Ureter (tissue), 1 donor: ENCODE measurements around the gene ZFHX3. TPM values are rescaled to one million over a fixed set of nuclear protein-coding genes. Genes with fewer than 3 reads are reported as not detected.

ENCODE experiments used
- DNase-seq: peaks from one replicate; pipeline ENCODE4 v3.0.0-alpha.2; 2020; ENCODE audit warnings: low spot score
- total RNA-seq: library from RNA; stranded (reverse); gene quantifications from one replicate; pipeline ENCODE4 v1.2.4, GENCODE V29; 2023
- donor health status: DM: yes; HTN: yes; CAD: no.

ZFHX3 gene
- total RNA-seq, 1 donor from 2014 or later: 60.8 TPM

DNA sequence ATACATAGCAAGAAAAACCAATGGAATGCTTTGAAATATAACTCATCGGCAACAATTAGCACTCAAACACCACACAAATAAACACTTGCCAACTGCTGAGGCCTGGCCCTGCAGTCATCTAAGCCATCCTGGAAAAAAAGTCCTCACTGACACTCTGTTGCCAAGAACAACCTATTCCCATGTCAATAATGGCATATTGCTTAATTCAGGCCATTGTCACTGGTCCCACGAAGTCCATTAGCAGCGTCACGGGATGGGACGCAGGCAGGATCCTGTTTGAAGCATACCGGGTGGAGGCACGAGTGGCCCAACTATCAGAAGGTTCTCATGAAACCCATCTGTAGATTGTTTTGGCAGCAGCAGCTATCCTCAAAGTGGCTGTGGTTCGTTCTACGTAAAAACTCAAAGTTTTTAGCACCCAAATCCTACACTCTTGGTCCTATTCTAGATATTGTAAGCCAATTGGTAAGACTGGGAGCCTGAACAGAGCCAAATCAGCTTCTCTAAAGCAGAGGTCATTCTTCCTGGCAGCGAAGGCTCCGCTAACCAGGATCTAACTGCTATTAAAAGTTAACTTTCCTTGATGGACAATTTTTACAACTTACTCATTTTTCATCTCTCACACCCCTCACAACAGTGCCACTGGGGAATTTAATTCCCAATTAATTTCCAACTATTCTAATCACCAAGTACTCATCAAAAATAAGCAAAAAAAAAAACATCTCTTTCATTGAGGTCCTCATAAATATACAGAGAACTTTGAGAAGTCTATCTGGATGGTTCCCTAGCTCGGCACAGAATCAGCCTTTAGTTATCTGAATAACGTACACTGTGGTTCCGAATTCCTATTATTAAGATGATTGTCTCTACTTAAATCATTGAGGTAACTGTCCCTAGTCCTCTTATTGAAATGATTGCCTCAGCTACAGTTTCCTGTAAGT lies 91.5 kb downstream of the ZFHX3 start:
- DNase-seq: no peak

DNA sequence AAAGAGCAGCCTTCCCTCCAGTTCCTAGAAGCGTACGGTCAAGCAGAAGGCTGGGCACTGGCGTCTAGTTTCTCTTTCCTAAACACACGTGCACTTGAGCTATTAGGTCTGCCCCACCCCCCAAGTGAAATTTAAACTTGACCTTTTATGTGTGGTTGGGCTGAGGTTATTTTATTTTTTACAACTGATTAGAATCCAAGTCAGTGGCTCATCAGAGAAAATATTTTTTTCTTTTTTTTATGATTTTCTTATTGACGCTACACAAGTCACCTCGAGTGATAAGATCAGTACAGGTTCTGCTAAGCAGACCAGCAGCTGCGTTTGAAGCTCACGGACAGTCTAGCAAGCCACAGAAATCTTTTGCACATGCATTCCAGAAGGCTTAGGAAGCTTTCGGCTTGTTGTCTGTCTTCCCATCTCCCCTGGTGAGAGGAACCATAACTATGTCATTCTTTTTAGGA lies 95.1 kb downstream of the ZFHX3 start:
- no peak for DNase-seq

DNA sequence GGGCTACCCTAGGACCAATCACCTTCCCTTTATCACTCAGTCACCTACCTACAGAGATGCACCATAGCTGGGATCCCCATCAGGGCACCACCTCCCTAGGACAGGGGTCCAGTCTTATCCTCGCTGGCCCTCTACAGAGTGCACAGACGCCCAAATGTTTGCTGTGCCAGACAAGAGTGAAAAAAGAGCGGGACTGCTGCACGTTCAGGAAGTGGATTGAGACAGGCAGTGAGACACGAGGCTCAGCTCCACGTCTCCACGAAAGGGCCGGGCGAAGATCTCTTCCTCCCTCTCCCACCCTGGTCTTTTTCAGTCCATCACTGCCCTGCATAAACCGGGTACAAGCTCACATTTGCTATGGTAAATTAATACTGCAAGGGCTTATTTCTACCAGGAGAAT lies 95.5 kb downstream of the ZFHX3 start:
- DNase-seq: no peak

DNA sequence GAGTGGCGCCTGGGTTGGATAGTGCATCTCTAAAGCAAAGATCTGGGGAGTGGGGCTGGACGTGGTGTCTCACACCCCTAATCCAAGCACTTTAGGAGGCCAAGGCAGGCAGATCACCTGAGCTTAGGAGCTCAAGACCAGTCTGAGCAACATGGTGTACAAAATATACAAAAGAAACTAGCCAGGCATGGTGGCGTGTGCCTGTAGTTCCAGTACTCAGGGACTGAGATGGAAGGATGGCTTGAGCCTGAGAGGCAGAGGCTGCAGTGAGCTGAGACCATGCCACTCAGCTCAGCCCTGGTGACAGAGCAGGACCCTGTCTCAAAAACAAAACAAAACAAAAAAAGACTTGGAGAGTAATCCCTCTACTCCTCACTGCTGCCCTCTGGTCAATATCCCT lies 96.0 kb downstream of the ZFHX3 start:
- no peak for DNase-seq

DNA sequence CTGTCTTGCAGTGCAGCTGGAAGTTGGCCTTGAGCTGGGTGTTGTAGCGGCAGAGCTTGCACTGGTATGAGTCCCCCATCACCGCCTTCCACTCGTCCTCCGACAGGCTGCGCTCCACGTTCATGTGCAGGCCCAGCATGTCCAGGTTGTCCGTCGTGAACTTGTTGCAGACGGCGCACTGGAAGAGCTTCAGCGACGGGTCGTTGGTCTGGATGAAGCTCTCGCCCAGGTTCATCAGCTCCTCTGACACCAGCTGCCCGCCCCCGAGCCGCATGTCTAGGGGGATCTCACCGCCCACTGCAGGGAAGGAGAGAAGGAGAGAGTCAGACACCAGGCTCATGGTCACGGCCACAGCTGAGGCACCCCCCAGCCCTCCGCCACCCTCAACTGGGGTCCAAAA lies 97.3 kb downstream of the ZFHX3 start:
- no peak for DNase-seq

DNA sequence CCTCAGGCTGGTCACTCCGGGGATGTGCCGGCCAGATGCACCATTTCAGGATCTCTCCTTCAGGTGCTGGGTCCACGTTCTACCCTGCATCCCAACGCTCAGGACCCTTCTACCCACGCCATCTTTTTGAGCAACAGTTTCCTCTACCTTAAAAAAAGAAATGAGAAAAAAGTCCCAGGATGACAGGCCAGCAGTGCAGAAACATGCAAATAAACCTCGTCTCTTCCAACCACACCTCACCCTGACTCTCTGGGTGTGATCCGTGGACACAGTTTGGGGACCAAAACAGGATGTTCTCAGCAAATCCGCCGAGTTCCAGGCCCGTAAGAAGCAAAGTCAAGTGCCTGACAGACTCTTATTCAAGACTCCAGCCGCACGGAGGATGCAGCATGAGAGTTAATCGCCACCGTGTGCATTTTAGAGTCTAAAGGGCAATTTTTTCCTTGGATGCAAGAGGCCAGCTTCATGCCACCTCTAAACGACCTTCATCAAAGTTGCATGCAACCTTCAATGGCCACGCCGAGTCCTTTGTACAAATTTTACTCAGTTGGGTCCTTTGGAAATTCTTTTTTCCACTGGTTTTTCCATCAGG lies 99.6 kb downstream of the ZFHX3 start:
- no peak for DNase-seq

DNA sequence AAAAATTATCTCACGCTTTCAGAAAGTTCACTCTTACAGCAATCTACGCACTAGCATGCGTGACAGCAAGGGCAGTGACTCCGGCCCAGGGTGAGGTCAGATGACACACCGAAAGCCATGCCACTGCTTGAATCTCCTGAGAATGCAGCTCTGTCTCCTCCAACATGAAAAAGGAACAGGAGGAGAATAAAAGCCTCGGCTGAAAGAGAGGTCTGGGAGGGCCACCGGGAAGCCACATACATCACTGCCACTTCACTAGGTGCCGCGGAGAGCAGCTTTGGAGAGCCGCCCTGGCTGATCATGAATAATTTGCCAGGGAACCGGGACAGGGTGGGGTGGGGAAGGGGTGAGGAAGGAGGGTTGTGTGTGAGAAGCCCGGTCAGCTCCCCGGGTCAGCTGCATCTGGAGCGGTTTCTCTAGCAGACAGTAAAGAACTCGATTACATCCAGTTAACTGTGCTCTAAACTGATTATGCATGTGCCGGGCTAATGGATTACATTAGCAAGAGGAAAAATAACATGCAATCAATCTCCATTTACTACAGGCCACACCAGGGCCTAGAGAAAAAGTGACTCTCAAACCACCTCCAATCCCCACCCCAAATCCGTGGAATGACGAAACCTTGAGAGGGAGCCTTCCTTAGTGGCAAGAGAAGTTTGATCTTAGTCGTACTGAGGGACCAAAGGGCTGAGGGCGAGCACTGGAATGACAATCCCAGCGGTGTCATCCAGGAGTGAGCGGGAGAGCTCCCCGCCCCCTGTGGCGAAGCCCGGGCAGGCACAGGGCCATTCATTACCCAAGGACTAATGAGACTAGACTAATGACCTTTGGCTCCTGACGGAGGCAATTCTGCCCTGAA lies 100.3 kb downstream of the ZFHX3 start:
- no peak for DNase-seq

DNA sequence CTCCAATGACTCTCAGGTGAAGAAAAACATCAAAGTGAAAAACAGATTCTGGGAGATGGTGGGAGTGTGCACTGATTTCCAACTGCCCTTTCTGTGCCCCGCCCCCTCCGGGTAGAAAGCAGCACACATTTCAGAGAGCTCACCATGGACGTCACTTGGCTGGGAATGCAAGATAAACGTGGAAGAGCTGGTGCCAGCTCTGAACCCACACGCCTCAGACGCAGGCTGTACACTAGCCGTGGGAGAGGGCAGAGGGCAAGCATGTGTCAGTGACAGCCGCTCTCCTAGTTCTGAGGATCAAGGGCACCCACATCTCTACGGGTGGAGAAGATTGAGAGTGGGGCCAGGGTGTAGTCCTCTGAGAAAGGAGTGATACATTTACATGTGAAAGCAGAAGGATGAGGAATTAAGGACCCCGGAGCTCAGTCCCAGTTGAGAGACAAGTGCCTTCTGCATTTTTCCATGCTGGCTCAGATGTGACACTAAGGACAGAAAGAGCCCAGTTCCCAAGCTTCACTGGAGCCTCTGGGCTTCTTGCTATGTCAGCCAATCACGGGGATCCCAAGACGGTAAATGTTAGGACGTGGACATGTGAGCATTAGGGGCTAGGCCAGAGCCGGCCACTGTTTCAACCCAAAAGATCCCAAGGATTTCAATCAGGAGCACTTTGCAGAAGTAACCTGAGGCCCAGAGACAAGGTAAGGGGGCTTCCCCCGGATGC lies 101.3 kb downstream of the ZFHX3 start:
- no peak for DNase-seq

DNA sequence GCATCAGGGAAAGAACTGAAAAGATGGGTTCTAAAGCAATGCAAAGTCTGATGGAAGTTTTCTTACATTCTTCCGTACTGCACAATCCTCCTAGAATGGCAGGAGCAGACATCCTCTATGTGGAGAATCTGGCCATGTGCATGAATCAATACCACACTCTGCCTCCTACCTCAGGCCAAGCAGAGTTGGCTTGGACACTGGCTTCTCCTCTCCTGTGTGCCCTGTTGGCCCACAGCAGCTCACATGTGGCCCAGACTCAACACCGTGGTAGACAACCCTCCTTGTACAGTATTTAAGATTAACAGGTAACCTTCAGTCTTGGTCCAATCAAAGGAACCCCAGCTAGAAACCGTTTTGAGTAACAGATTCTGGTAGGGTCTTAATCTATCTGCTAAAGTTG lies 101.9 kb downstream of the ZFHX3 start:
- DNase-seq: no peak

DNA sequence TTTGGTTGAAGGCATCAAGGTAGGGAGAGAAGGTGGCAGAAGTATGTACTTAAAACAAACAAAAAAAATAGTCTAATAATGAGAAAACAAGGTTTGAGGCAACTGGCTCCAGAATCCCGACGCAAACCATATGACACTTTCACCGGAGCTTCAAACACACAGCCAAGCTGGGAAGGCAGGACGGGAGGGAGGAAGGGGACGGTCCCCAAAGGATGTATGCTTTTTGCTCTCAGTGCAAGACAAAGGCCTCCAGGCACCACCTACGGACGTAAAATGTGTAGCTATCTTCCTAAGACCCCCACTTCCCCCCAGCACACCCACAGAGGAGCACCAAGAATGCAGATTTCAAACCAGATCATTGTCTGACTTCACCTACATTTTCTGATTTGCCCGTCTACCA lies 102.3 kb downstream of the ZFHX3 start:
- no peak for DNase-seq

DNA sequence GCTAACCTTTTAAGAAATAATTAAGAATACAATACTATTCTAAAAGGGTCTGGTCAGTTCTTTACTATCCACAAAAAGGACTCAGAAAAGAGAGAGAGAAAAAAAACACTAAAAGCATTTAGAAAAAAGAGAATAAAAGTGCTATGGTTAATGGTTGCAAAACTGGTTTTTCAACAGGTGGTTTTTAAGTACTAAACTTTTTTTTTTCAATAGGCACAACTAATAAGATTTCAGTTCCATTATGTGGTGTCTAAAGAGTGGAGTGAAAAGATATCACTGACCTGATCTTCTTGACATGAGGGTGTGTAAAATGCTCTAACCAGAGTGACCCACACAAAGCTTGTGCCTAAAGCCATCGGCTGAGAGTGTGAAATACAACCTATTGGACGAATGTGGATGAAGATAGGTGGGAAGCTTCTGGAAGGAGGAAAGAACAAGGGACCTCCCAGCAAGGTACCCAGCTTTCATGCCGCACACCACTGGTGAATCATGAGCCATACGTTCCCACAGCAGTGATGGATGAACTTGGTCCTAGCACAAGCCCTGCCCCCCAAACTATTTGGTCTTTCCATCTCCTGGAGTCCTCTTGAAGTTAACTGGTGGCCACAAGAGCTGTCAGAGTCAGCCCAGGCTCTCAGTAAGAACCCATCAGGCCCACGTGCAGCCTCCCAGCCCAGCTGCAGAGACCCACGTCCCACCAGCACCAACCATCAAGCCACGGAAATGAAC lies 103.0 kb downstream of the ZFHX3 start:
- DNase-seq: no peak

DNA sequence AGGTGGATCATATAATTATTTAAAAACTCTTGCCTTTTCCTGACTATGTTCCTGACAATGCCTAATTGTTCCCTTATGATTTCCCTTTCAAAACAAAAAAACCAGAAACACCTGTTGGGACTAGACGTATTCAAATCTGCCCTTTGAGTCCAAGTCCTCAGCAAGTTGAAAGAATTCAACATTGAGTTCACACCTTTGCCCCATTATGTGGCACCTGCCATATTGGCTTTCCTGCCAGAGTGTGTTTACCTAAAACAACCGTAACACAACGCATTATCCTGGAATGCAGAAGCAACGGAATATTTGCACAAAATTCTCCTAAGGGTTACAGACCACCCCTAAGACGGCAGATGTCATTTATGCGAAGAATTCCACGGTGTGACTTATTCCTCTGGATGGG lies 105.9 kb downstream of the ZFHX3 start:
- DNase-seq: no peak

DNA sequence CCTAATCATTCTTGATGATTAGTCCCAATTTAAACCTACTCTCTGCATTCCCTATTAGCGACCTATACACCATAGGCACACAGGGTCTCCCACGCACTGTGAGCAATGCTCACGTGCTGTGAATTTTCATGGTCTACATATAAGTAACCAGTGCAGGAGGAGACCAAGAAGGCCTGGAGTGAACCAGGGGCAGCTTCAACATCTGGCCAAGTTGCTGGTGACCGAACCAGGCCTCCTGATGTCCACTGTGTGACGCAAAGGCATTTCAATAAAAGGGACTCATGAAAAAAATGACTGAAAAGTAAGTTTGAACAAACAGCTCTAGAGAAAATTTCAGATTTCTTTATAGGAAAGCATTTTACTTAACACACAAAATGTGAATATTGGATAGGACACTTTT lies 107.0 kb downstream of the ZFHX3 start:
- no peak for DNase-seq

DNA sequence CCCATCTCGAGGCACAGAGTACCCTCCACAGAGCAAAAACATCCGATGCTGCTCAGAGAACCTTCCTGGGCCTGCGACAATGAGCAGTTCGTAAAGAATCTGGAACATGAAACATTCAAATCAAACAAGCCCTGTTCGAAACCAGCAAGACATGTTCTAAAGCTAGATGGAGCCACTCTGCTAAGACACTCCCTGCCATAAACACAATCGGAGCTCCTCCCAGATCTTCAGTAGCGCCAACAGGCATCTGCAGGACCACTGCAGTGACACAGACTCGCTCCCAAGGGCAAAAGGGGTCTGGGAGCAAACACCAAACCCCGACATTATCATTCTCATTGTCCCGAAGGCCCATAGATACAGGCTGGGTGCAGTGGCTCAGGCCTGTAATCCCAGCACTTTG lies 108.7 kb downstream of the ZFHX3 start:
- peak; percentile 62 for DNase-seq

DNA sequence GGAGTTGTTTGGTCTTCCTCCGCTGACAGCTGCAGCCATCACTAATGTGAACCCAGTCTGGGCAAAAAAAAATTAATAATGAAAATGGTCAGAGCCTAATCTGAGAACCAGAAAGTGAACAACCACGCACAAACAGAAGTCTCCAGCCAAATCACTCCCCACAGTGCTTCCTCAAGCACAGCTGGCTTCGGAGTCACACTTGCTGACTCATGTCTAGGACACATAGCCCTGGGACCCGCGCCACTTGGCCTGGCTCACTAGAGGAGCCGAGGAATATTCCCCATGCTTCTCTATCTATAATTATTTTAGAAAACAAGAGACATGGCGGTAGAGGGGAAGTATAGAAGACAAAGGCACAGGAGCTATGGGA lies 109.1 kb downstream of the ZFHX3 start:
- DNase-seq: peak; percentile 84

DNA sequence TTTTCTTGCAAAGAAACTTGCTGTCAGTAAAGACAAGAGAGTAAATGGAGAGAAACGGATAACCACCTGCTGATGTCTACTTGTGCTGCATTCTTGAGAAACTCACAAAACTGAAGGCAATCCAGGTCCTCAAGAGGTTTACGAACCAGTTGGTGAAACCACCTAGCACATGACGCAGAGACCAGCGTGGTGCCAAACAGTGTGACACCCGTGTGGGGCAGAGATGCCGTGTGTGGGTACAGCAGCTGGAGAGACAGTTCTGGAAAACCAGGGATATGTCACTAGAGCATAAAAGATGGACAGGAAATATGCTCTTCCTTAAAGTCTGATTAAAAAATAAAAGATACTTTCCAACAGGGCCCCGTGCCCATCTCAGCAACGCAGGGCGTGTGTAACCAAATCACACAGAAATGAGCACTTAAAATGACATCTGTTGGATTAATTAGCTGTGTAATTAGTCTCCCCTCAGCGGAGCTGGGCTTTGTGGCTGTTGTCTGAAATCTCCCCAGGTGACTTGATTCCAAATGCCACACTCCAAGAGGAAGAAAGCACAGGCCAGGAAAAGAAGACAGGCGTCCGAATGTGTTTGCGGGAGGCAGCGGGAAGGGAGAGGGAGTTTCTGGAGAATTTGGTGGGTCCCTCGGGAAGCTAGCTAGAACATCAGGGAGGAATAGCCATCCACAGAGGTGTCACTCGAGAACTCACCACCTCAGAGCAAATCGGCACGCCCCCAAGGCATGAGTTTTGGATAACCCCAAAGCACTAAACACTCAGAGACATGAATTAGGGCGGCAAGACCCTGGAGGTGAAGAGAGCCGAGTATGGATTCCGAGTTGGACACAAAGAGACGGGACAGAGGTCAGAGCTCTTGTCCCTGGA lies 109.8 kb downstream of the ZFHX3 start:
- no peak for DNase-seq

DNA sequence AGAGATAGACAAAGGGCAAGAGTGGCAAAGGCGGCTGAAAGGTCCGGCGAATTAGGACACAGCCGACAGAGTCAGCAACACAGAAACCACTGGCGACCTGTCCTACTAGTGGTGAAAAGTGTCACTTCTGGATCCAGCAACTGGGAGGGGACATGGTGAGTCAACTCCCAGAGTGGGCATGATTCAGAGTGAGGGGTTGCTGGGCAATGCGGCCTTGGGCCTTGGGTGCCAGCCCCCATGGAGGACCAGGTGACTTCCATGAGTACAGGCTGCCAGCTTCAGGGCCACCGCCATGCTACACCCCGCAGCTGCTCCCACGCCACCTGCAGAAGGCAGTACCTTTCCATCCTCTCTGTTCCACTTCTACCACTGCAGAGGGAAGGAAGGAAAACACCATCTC lies 110.6 kb downstream of the ZFHX3 start:
- no peak for DNase-seq

DNA sequence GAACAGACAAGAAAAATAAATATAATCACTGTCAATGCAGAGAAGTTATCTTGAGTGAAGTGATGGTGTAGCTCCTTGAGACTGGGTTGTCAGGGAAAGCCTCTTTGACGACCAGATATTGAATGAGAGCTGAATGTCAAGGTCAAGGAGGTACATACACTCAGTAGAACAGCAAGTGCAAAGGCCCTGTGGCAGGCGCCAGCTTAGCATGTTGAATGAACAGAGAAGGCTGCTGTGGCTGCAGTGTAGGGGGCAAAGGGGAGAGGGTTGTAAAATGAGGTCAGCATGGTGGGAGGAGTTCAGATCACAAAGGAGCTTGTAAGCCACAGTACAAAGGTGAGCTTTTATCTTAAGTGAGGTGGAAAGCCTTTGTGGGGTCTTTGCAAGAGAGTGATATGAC lies 111.5 kb downstream of the ZFHX3 start:
- no peak for DNase-seq

DNA sequence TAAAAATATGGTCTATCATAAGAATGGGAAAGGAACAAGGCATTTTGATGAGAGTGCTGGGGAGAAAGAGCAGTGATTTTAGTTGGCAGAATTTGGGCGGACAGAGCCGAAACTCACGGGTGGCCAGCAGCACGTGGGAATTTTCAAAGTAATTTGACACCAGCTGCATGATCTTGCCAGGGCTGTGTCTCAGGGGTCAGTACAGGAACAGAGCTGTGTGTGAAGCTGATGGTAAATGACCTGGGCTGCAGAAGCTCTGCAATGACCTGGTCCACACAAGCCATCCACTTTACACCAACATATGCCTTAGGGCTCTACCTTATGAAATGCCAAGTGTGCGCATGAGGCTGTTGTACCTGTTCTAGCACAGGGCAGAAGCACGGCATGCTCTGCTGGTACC lies 112.0 kb downstream of the ZFHX3 start:
- DNase-seq: no peak
